IPS-15b (cell line): ENCODE measurements around the gene DCUN1D3.
"Not testable (repeated sequence)": the region's sequence is repeated elsewhere in the genome, so short reads cannot be mapped to it uniquely, and the experiment has no call there.

Source experiments
- H3K27me3 ChIP-seq: one replicate; pipeline ENCODE4 v1.6.1; 2013; ENCODE audit warnings: low read length; ENCODE audit not compliant: control insufficient read depth, insufficient read depth
- H3K36me3 ChIP-seq: one replicate; pipeline ENCODE4 v1.6.1; 2013; ENCODE audit warnings: low read length; ENCODE audit not compliant: control insufficient read depth, insufficient read depth
- H3K4me1 ChIP-seq: one replicate; pipeline ENCODE4 v1.6.1; 2013; ENCODE audit warnings: mild to moderate bottlenecking, low read length; ENCODE audit not compliant: control insufficient read depth, insufficient read depth
- H3K4me3 ChIP-seq: one replicate; pipeline ENCODE4 v1.5.1; 2013; ENCODE audit warnings: low read depth, low read length
- H3K9ac ChIP-seq: one replicate; pipeline ENCODE4 v1.6.1; 2013; ENCODE audit warnings: low read depth, mild to moderate bottlenecking, low read length
- H3K9me3 ChIP-seq: one replicate; pipeline ENCODE4 v1.6.1; 2013; ENCODE audit warnings: mild to moderate bottlenecking, low read length; ENCODE audit not compliant: control insufficient read depth, insufficient read depth

The DCUN1D3 gene

DNA sequence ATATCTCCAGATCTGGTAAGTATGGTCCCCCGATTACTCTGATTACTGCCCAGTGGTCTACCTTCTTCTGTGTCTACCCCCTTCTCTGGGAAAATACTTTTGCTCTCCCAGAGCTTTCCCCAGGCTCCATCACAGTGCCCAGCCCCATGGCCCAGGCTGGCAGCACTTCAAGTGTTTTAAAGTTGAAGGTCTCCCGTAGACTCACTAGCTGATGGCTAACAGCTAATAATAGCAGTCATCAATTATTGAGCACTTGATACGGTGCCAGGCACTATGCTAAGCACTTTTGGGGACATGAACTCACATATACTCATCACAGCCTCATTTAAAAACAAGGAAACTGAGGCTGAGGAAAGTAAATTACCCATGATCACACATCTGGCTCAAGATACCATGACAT is 33.4 kb downstream of the DCUN1D3 start:
- H3K27me3 ChIP-seq: no peaks in the 10 kb centered on the region
- peaks cover 11% of the 10 kb centered on the region for H3K4me1 ChIP-seq
- H3K9ac ChIP-seq: no peak overlapping the region
- H3K9me3 ChIP-seq: no peaks in the 10 kb centered on the region
- H3K4me3 ChIP-seq: no peak overlapping the region
- H3K36me3 ChIP-seq: peaks cover 6% of the 10 kb centered on the region

DNA sequence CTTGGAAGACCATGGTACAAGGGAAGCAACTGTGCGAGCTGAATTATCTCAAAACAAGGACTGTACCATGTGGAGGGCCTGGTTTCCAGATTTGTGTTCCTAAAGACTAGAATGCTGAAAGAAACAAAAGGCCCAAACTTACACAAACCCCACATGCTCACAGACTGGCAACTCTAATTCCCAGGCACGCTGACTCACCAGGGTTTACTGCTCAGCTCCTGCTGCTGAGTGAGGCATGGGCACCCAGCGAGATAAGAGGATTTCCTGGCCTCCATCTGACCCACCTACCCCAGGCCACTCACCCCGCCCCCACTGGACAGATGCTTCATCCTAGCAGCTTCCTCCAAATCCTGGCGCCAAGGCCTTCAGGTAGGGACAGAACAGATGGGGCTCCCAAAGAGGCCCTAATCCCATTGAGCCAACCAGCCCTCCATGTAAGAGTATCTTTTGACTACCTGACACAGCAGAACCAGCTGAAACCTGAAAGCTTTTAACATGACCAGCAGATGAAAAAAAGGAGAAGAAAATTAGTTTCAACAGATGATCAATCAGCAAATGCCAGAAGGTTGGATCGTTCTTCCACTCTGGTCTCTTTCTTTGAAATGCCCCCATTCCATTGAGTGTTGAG is 33.9 kb downstream of the DCUN1D3 start:
- no peak overlapping the region for H3K9ac ChIP-seq
- no peak overlapping the region for H3K4me3 ChIP-seq
- H3K27me3 ChIP-seq: no peaks in the 10 kb centered on the region
- H3K36me3 ChIP-seq: peaks cover 9% of the 10 kb centered on the region
- peaks cover 11% of the 10 kb centered on the region for H3K4me1 ChIP-seq
- no peaks in the 10 kb centered on the region for H3K9me3 ChIP-seq

DNA sequence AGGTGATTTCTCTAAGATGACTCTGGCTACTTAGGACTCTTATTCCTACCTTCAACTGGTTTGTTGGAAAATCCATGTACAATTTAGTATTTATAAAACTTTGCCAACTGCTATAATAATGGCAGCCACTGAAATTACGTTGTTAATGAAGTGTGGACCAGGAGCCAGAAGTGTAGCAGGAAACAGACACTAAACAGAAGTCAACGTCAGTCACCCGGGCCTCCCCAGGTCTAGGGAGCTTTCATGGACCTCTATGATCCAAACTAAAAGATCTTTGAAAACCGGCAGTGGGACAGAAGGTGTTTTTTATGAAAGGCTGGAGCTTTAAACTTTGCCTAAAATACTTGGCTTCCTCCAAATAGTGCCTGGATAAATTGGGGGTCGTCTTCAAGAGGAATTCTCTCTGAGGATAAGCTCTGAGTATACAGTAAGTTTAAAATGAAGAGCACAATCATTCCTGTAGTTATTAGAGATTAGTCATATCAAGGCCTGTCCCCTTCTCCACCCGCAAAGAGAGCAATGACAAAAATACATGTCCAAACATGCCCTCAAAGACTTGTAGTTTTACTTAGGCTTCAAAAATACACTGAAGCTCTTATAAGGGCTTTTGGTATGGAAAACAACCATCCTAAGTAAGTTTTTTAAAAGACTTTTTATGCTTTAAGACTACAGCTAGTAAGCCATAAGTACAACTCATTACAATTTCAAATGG is 34.6 kb downstream of the DCUN1D3 start:
- H3K4me3 ChIP-seq: no peak overlapping the region
- peaks cover 10% of the 10 kb centered on the region for H3K36me3 ChIP-seq
- no peaks in the 10 kb centered on the region for H3K9me3 ChIP-seq
- no peaks in the 10 kb centered on the region for H3K27me3 ChIP-seq
- no peak overlapping the region for H3K9ac ChIP-seq
- H3K4me1 ChIP-seq: peaks cover 11% of the 10 kb centered on the region

DNA sequence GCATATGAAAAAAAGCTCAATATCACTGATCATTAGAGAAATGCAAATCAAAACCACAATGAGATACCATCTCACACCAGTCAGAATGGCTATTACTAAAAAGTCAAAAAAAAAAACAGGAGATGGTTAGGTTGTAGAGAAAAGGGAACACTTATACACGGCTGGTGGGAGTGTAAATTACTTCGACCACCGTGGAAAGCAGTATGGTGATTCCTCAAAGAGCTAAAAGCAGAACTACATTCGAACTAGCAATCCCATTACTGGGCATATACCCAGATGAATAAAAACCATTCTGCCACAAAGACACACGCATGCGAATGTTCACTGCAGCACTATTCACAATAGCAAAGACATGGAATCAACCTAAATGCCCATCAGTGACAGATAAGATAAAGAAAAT is 35.8 kb downstream of the DCUN1D3 start:
- H3K36me3 ChIP-seq: peaks cover 10% of the 10 kb centered on the region
- not testable (repeated sequence) for H3K27me3 ChIP-seq, H3K4me3 ChIP-seq, H3K9ac ChIP-seq, H3K9me3 ChIP-seq
- peaks cover 13% of the 10 kb centered on the region for H3K4me1 ChIP-seq

DNA sequence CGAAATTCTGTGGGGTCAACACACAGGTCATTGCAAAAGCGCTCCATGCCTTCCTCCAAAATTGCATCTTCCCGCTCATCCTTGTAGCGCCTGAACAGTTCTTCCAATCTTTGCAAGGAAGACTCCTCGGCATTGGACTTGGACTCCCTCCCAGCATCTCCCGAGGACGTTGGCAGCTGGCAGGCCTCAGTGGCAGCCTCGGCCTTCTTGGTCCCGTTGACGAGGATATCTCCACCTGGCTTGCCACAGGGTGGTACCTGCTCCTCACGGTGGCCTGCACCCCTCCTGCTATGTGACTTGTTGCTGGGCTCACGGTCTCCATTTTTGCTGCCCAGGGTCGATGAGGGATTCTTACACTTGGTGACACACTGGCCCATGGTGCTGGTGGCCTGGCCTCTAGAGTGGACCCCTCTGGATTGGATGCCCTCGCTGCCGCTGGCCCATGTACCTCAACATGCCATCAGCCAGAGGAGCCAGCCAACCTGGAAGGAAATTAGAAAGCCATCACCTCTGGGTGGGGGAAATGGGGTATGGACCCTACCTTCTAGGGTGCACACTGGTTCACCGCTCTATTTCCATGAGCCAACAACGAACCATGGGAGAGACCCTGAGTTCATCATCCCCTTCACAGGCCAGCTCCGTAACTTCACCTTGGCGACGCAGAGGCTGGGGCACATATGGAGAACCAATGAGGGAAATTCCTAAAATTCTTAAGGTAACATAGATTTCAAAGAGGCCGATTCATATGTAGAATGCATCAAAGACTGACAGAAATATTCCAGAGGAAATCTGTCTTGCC is 37.8 kb downstream of the DCUN1D3 start:
- Histone ChIP-seq H3K27me3 (no peaks in the 10 kb centered on the region), H3K4me3 (no peak overlapping the region), H3K9me3 (no peaks in the 10 kb centered on the region), H3K9ac (no peak overlapping the region), H3K4me1 (peaks cover 18% of the 10 kb centered on the region), H3K36me3 (peaks cover 10% of the 10 kb centered on the region)

DNA sequence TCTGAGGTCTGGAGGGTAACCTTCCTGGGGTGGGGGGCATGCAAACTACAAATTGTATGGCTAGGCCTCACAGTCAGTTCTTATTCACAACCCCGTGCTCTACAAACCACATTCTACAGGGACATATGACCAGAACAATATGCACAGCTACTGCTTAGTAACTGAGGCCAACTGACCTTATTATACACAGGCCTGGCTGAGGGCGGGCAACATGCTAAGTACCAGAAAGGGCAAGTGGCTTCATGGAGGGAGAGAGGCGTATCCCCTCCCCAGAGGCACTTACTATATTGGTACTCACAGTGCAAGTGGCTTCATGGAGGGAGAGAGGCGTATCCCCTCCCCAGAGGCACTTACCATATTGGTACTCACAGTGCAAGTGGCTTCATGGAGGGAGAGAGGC is 39.2 kb downstream of the DCUN1D3 start:
- Histone ChIP-seq H3K4me1 (peaks cover 18% of the 10 kb centered on the region), H3K36me3 (peaks cover 13% of the 10 kb centered on the region)
- H3K4me3 ChIP-seq, H3K27me3 ChIP-seq, H3K9me3 ChIP-seq, H3K9ac ChIP-seq: not testable (repeated sequence)

DNA sequence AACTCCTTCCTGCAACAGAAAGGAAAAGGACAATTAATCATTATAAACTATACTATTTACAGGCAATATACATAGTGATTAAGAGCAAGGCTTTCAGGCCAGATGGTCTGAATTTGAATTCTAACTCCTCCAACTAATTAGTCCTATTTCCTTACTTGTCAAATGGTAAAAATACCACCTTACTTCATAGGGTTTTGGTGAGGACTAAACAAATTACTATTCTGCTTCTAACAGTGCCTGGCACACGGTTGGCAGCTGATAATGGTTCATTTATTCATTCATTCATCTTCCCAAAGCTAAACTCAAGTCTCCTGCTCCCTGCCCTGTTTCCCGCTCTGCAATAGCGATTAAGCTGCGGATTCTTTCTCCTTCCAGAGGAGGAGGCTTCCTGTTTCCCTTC is 39.8 kb downstream of the DCUN1D3 start:
- H3K4me1 ChIP-seq: peaks cover 15% of the 10 kb centered on the region
- no peaks in the 10 kb centered on the region for H3K9me3 ChIP-seq
- H3K36me3 ChIP-seq: peaks cover 13% of the 10 kb centered on the region
- no peak overlapping the region for H3K4me3 ChIP-seq
- no peaks in the 10 kb centered on the region for H3K27me3 ChIP-seq
- no peak overlapping the region for H3K9ac ChIP-seq

DNA sequence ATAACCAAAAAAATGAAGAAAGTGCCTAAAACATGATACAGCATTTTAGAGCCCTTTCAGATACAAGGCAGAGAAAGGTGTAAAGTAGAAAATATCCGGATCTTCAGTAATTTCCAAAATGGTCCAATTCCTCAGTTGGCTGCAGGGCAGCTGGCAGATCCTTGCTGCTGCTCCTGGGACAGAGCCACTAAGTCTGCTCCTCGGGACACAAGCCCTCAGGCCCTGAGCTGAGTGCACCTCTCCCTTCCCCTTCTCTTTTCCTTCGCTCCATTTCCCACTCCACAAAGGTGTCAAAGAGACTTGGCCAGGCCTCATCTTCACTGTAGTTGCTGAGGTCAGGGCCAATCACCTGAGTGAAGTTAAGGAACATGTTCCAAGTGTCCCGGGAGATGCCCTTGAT is 40.5 kb downstream of the DCUN1D3 start:
- Histone ChIP-seq H3K4me1 (peaks cover 15% of the 10 kb centered on the region), H3K27me3 (no peaks in the 10 kb centered on the region), H3K9me3 (no peaks in the 10 kb centered on the region), H3K9ac (no peak overlapping the region), H3K4me3 (no peak overlapping the region), H3K36me3 (peaks cover 13% of the 10 kb centered on the region)

DNA sequence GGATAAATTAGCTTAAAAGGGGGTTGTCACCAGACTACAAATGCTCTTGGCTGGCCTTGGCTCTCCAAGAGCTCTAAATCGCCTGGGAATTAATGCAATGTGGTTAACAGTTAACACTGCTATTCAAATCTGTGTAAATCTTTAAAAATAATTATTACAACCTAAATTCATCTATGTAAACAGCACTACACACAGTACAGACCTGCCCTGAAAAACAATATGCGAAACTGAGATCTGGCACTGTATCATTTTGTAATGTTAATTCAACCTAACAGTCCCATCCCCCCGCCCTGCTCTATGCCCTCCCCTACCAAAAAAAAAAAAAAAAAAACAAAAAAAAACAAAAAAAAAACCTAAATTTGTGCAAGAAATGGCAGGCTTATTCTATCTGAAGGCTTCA is 40.9 kb downstream of the DCUN1D3 start:
- Histone ChIP-seq H3K36me3 (peaks cover 13% of the 10 kb centered on the region), H3K4me3 (no peak overlapping the region), H3K9me3 (no peaks in the 10 kb centered on the region), H3K4me1 (peaks cover 15% of the 10 kb centered on the region), H3K27me3 (no peaks in the 10 kb centered on the region), H3K9ac (no peak overlapping the region)

DNA sequence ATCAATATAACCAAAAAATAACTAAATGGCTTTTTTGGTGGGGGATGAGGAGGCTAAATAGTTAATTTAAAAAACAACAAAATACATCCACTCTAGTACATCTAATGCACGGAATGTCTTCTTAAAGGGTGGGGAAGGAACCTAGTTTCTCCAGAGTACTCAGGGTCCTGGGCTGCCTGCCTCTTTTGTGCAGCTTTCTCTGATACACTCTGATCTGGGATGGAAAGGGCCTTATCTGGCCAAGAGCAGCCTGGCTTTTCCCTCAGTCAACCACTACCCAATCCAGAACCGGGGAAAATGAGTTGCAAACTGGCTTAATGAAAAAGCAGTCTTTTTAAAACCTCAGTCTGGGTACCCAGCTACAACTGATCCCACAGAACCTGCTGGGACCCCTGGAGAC is 42.9 kb downstream of the DCUN1D3 start:
- Histone ChIP-seq H3K27me3 (no peaks in the 10 kb centered on the region), H3K4me1 (peaks cover 10% of the 10 kb centered on the region), H3K9me3 (no peaks in the 10 kb centered on the region), H3K9ac (no peak overlapping the region), H3K4me3 (no peak overlapping the region), H3K36me3 (peaks cover 11% of the 10 kb centered on the region)

DNA sequence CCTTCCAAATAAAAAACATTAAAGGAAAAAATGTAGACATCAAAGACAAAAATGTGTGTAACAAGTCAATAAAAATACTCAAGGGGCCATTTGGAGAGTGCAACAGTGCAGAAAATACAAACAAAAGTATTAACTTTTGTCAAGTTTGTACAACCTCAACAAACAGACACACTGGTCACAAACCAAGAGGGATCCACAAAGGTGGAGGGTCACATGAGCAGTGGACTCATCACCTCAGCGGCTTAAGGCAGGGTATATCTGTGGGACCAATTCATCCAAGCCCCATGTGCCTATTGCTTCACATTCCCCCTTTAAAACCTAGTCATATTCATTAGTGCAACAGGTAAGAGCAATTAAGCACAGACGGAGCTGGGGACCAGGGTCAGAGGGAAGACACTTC is 45.2 kb downstream of the DCUN1D3 start:
- Histone ChIP-seq H3K4me1 (peaks cover 10% of the 10 kb centered on the region), H3K4me3 (no peak overlapping the region), H3K9ac (no peak overlapping the region), H3K9me3 (no peaks in the 10 kb centered on the region), H3K36me3 (peaks cover 3% of the 10 kb centered on the region), H3K27me3 (no peaks in the 10 kb centered on the region)
